ENCODE data around the gene NKTR. TPM values are rescaled to one million over a fixed set of nuclear protein-coding genes. Genes with fewer than 3 reads are reported as not detected.

NKTR gene
- total and polyA plus RNA-seq, 2 experiments from 2014 or later: 36.8 to 74.3 TPM

- TF ChIP-seq CTCF (IDR thresholded peaks at IDR 0.05; ENCODE audit: poor library complexity): no peak
- TF ChIP-seq EZH2 (IDR thresholded peaks at IDR 0.05; ENCODE audit: borderline replicate concordance): no peak
- no peak for TF ChIP-seq EZH2phosphoT487 (IDR thresholded peaks at IDR 0.05; ENCODE audit: low read depth, severe bottlenecking, unreplicated experiment)
Observed at GRCh38 chr3:42664438-42664803, 63.9 kb downstream of the NKTR start.

GRCh38 chr3:42665050-42665878, 64.8 kb downstream of the NKTR start:
- TF ChIP-seq EZH2 (IDR thresholded peaks at IDR 0.05; ENCODE audit: borderline replicate concordance) (no peak), EZH2phosphoT487 (IDR thresholded peaks at IDR 0.05; ENCODE audit: low read depth, severe bottlenecking, unreplicated experiment) (no peak), CTCF (IDR thresholded peaks at IDR 0.05; ENCODE audit: poor library complexity) (no peak)
- no peaks in the 10 kb centered on the region for H3K9me3 ChIP-seq (ENCODE audit: low read depth)
- no peaks in the 10 kb centered on the region for H3K4me1 ChIP-seq (ENCODE audit: insufficient read depth)
- 92% methylated on average over 15 of the region's 15 CpGs for WGBS (ENCODE audit: low lambda C conversion rate, missing lambda C conversion rate)
- H2AFZ ChIP-seq: no peak overlapping the region
- H3K4me3 ChIP-seq: no peak overlapping the region
- no peak for DNase-seq (ENCODE audit: low spot score)
- no peaks in the 10 kb centered on the region for H3K9me2 ChIP-seq (replicated peaks; ENCODE audit: insufficient read depth)
- no peaks in the 10 kb centered on the region for H3K79me2 ChIP-seq
- H3K36me3 ChIP-seq (replicated peaks; ENCODE audit: insufficient read depth, low read depth): no peaks in the 10 kb centered on the region
- no peak overlapping the region for H3K4me2 ChIP-seq
- H4K20me1 ChIP-seq (ENCODE audit: insufficient read depth, poor library complexity, severe bottlenecking): no peaks in the 10 kb centered on the region
- H3K27me3 ChIP-seq: no peaks in the 10 kb centered on the region
- no peak overlapping the region for H3K27ac ChIP-seq

More at GRCh38 chr3:42664438-42664803, 63.9 kb downstream of the NKTR start:
- no peak overlapping the region for H3K27ac ChIP-seq
- no peaks in the 10 kb centered on the region for H3K9me2 ChIP-seq (replicated peaks; ENCODE audit: insufficient read depth)
- DNase-seq (ENCODE audit: low spot score): no peak
- H3K36me3 ChIP-seq (replicated peaks; ENCODE audit: insufficient read depth, low read depth): no peaks in the 10 kb centered on the region
- H4K20me1 ChIP-seq (ENCODE audit: insufficient read depth, poor library complexity, severe bottlenecking): no peaks in the 10 kb centered on the region
- no peak overlapping the region for H3K4me2 ChIP-seq
- H3K4me3 ChIP-seq: no peak overlapping the region
- H2AFZ ChIP-seq: no peak overlapping the region
- WGBS (ENCODE audit: low lambda C conversion rate, missing lambda C conversion rate): 94% methylated on average over 12 of the region's 19 CpGs
- no peaks in the 10 kb centered on the region for H3K9me3 ChIP-seq (ENCODE audit: low read depth)
- no peaks in the 10 kb centered on the region for H3K27me3 ChIP-seq
- H3K4me1 ChIP-seq (ENCODE audit: insufficient read depth): no peaks in the 10 kb centered on the region
- H3K79me2 ChIP-seq: no peaks in the 10 kb centered on the region

- H4K20me1 ChIP-seq (ENCODE audit: insufficient read depth, poor library complexity, severe bottlenecking): no peaks in the 10 kb centered on the region
- no peaks in the 10 kb centered on the region for H3K36me3 ChIP-seq (replicated peaks; ENCODE audit: insufficient read depth, low read depth)
- WGBS (ENCODE audit: low lambda C conversion rate, missing lambda C conversion rate): 91% methylated on average over 8 of the region's 8 CpGs
- no peaks in the 10 kb centered on the region for H3K9me3 ChIP-seq (ENCODE audit: low read depth)
- no peak for DNase-seq (ENCODE audit: low spot score)
- no peak for TF ChIP-seq EZH2 (IDR thresholded peaks at IDR 0.05; ENCODE audit: borderline replicate concordance)
- TF ChIP-seq CTCF (IDR thresholded peaks at IDR 0.05; ENCODE audit: poor library complexity): no peak
- TF ChIP-seq EZH2phosphoT487 (IDR thresholded peaks at IDR 0.05; ENCODE audit: low read depth, severe bottlenecking, unreplicated experiment): no peak
- H3K27me3 ChIP-seq: no peaks in the 10 kb centered on the region
- no peak overlapping the region for H3K4me3 ChIP-seq
- H2AFZ ChIP-seq: no peak overlapping the region
- no peaks in the 10 kb centered on the region for H3K9me2 ChIP-seq (replicated peaks; ENCODE audit: insufficient read depth)
- H3K27ac ChIP-seq: no peak overlapping the region
- no peaks in the 10 kb centered on the region for H3K4me1 ChIP-seq (ENCODE audit: insufficient read depth)
- H3K4me2 ChIP-seq: no peak overlapping the region
- no peaks in the 10 kb centered on the region for H3K79me2 ChIP-seq
Observed at GRCh38 chr3:42666022-42666421, 65.5 kb downstream of the NKTR start.
